ENCODE measurements around the gene GNPDA2. TPM values are rescaled to one million over a fixed set of nuclear protein-coding genes. Genes with fewer than 3 reads are reported as not detected.

GNPDA2 gene
- total and polyA plus RNA-seq, 2 of the 8 experiments (the other 6 are each of a cell fraction or from before 2014, with no cell fraction given) = 3.0 to 4.8 TPM

DNA sequence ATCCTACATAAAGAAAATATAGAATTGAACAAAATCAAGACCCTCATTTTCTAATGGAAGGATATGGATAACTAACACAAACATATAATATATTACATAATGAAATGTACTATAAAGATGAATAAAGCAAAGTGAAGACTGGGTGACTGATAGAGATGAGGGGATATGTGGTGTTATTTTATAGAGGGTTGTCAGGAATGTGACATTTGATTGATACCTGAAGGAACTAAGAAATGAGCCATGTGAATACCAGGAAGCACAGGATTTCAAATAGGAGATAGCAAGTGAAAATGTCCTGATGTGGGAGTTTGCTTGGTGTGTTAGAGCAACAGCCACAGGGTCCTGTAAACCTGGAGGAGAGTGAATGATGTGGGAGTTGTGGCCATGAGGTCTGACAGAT is 40.1 kb upstream of the GNPDA2 start:
- H2BK12ac ChIP-seq (ENCODE audit: low read depth, low read length) = no peak overlapping the region
- no peak overlapping the region for H3K27ac ChIP-seq (ENCODE audit: low read depth, low read length)
- H4K5ac ChIP-seq (ENCODE audit: insufficient read length, low read depth, low read length) = no peak overlapping the region
- no peak overlapping the region for H4K91ac ChIP-seq (replicated peaks; ENCODE audit: insufficient read length, low read length)
- H2AK5ac ChIP-seq (ENCODE audit: low read depth, low read length) = no peak overlapping the region
- no peaks in the 10 kb centered on the region for H3K4me1 ChIP-seq (replicated peaks in 1 of 4; ENCODE audit: control insufficient read depth in 3 of 4, insufficient read depth in 4 of 4, low read length in 3 of 4)
- H3K14ac ChIP-seq (ENCODE audit: insufficient read length) = no peak overlapping the region
- H3K56ac ChIP-seq (replicated peaks; ENCODE audit: insufficient read length, low read depth, low read length) = no peak overlapping the region
- FAIRE-seq = no peak
- POLR2A ChIA-PET (ENCODE audit: partially characterized antibody) = no interaction called here
- H3K9me3 ChIP-seq (ENCODE audit: insufficient read depth in 2 of 2, low read depth in 1 of 2, low read length in 1 of 2) = no peaks in the 10 kb centered on the region; a peak in 2 of 4 replicates
- no peaks in the 10 kb centered on the region for H3K36me3 ChIP-seq (ENCODE audit: control insufficient read depth in 2 of 4, insufficient read depth in 4 of 4, low read length in 3 of 4)
- H2BK120ac ChIP-seq (replicated peaks; ENCODE audit: low read depth, low read length) = no peak overlapping the region
- H3K79me1 ChIP-seq (ENCODE audit: low read depth, low read length) = no peaks in the 10 kb centered on the region
- no peak overlapping the region for H3K4me3 ChIP-seq (ENCODE audit: extremely low read depth in 1 of 4, insufficient read depth in 2 of 4, low read depth in 3 of 4, low read length in 4 of 4)
- no peaks in the 10 kb centered on the region for H3K23me2 ChIP-seq (ENCODE audit: low read depth, low read length)
- H3K23ac ChIP-seq (ENCODE audit: insufficient read length) = no peak overlapping the region
- CTCF ChIA-PET (ENCODE audit: partially characterized antibody) = no interaction called here
- no peak overlapping the region for H3K4ac ChIP-seq (replicated peaks; ENCODE audit: insufficient read length, low read depth, low read length)
- no peak overlapping the region for H3K18ac ChIP-seq (ENCODE audit: extremely low read depth, low read length)
- no peak overlapping the region for H3K4me2 ChIP-seq (ENCODE audit: insufficient read depth in 1 of 2, low read depth in 2 of 2, low read length in 2 of 2)
- H2BK15ac ChIP-seq (ENCODE audit: low read length) = no peak overlapping the region
- H4K20me1 ChIP-seq (replicated peaks in 1 of 2; ENCODE audit: control insufficient read depth in 1 of 2, insufficient read depth in 2 of 2, low read length in 2 of 2) = no peaks in the 10 kb centered on the region
- no peaks in the 10 kb centered on the region for H3K79me2 ChIP-seq (ENCODE audit: control insufficient read depth in 1 of 2, insufficient read depth in 2 of 2, low read length in 2 of 2)
- H2AFZ ChIP-seq (ENCODE audit: low read length) = no peak overlapping the region
- H3K27me3 ChIP-seq (replicated peaks in 1 of 4; ENCODE audit: control insufficient read depth in 3 of 4, extremely low read depth in 1 of 4, insufficient read depth in 3 of 4, low read length in 3 of 4) = no peaks in the 10 kb centered on the region
- no peak overlapping the region for H3K9ac ChIP-seq (replicated peaks in 1 of 4; ENCODE audit: extremely low read depth in 1 of 4, low read depth in 3 of 4, low read length in 3 of 4)
- no peak for DNase-seq (ENCODE audit: low read depth in 1 of 2, low spot score in 2 of 2)
- H2BK5ac ChIP-seq (ENCODE audit: low read depth, low read length) = no peak overlapping the region
- no peak overlapping the region for H4K8ac ChIP-seq (ENCODE audit: extremely low read depth, insufficient read depth, low read length)
- H2BK20ac ChIP-seq (ENCODE audit: low read length) = no peak overlapping the region
- no peak for TF ChIP-seq CBX8 (IDR thresholded peaks at IDR 0.05; ENCODE audit: borderline replicate concordance, low read depth, low read length)
- no peak for TF ChIP-seq KDM4A (IDR thresholded peaks at IDR 0.05; ENCODE audit: low read depth, low read length, severe bottlenecking)
- no peak for TF ChIP-seq MAFK (IDR thresholded peaks at IDR 0.05; ENCODE audit: low read depth, low read length)
- TF ChIP-seq SUZ12 (IDR thresholded peaks at IDR 0.05; ENCODE audit: low read length) = no peak
- TF ChIP-seq NANOG (IDR thresholded peaks at IDR 0.05; ENCODE audit: insufficient read depth, low read depth, low read length, poor library complexity, severe bottlenecking) = no peak
- TF ChIP-seq RBBP5 (IDR thresholded peaks at IDR 0.05; ENCODE audit: borderline replicate concordance, low read depth, low read length) = no peak
- TF ChIP-seq RAD21 (IDR thresholded peaks at IDR 0.05 in 1 of 2, conservative IDR thresholded peaks at IDR 0.05 in 1 of 2; ENCODE audit: low read depth in 2 of 2, low read length in 2 of 2) = no peak
- no peak for TF ChIP-seq PHF8 (conservative IDR thresholded peaks at IDR 0.05; ENCODE audit: low read depth, low read length)
- TF ChIP-seq, protein P1, sequence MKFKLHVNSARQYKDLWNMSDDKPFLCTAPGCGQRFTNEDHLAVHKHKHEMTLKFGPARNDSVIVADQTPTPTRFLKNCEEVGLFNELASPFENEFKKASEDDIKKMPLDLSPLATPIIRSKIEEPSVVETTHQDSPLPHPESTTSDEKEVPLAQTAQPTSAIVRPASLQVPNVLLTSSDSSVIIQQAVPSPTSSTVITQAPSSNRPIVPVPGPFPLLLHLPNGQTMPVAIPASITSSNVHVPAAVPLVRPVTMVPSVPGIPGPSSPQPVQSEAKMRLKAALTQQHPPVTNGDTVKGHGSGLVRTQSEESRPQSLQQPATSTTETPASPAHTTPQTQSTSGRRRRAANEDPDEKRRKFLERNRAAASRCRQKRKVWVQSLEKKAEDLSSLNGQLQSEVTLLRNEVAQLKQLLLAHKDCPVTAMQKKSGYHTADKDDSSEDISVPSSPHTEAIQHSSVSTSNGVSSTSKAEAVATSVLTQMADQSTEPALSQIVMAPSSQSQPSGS (IDR thresholded peaks at IDR 0.05; ENCODE audit: low read length) = no peak
- TF ChIP-seq FOSL1 (IDR thresholded peaks at IDR 0.05; ENCODE audit: insufficient read depth, low read depth, low read length) = no peak
- no peak for TF ChIP-seq ASH2L (IDR thresholded peaks at IDR 0.05; ENCODE audit: low read length)
- TF ChIP-seq ZNF274 (IDR thresholded peaks at IDR 0.05; ENCODE audit: borderline replicate concordance, extremely low read depth, low read length) = no peak
